Tibial nerve (tissue), 4 donors: ENCODE results near the gene EPB41L1. TPM values are rescaled to one million over a fixed set of nuclear protein-coding genes. Genes with fewer than 3 reads are reported as not detected.

Experiments used
- DNase-seq, 2 donors: peaks; one replicate each; pipeline ENCODE4 v3.0.0-alpha.2; 2019; ENCODE audit warnings: low spot score in 2 of 2
- H3K27ac ChIP-seq, 4 donors: fragments of 200-600 bp; sonication (generic) in 3 of 4; one replicate each; pipeline ENCODE4 v1.5.1; 2017 to 2019; ENCODE audit warnings: mild to moderate bottlenecking in 1 of 4
- H3K27me3 ChIP-seq, 2 donors: fragments of 200-600 bp; sonication (generic) in 1 of 2; one replicate each; pipeline versions ENCODE4 v1.5.1 to v1.6.0; 2017 to 2019
- H3K36me3 ChIP-seq, 3 donors: fragments of 200-600 bp; sonication (generic); one replicate each; pipeline ENCODE4 v1.5.1; 2018 to 2019
- H3K4me1 ChIP-seq, 4 donors: fragments of 200-600 bp; sonication (generic) in 3 of 4; one replicate each; pipeline ENCODE4 v1.5.1; 2017 to 2019
- H3K4me3 ChIP-seq, 4 donors: fragments of 200-600 bp; sonication (generic) in 3 of 4; one replicate each; pipeline ENCODE4 v1.5.1; 2017 to 2019; ENCODE audit warnings: mild to moderate bottlenecking in 1 of 4, moderate library complexity in 1 of 4
- H3K9me3 ChIP-seq, 4 donors: fragments of 200-600 bp; sonication (generic) in 3 of 4; one replicate each; pipeline ENCODE4 v1.5.1; 2017 to 2019
- CTCF ChIP-seq, 5 experiments: fragments of 200-600 bp in 3 of 5; fragments of 450-650 bp in 2 of 5; sonication (generic) in 3 of 5; IDR thresholded peaks; one replicate each; pipeline ENCODE4 v1.5.1; 2016 to 2019; ENCODE audit warnings: antibody characterized with exemption in 5 of 5, mild to moderate bottlenecking in 3 of 5, moderate library complexity in 2 of 5
- EP300 ChIP-seq, 2 donors: sonication (generic); formaldehyde crosslinking; IDR thresholded peaks; one replicate each; pipeline ENCODE4 v1.6.1; 2017; ENCODE audit warnings: antibody characterized with exemption in 2 of 2, mild to moderate bottlenecking in 1 of 2
- POLR2A ChIP-seq, 2 donors: fragments of 450-650 bp; IDR thresholded peaks; one replicate each; pipeline ENCODE4 v1.6.1; 2017; ENCODE audit warnings: antibody characterized with exemption in 2 of 2, mild to moderate bottlenecking in 2 of 2, moderate library complexity in 2 of 2
- WGBS, 2 donors: methylation state at CpG; one replicate each; pipeline ENCODE4 v1.1.5; 2018; 5-methylcytosine and 5-hydroxymethylcytosine counted together
- total RNA-seq, 4 donors: library from RNA; depleted of rRNA; stranded (reverse); fragments of >200 nt; gene quantifications; one replicate each; pipeline ENCODE4 v1.1.0, GENCODE V29; 2016

The EPB41L1 gene
- 10 to 100 TPM; 19.9 to 55.3 (median 30.8) TPM for total RNA-seq

- 8 to 14% methylated on average over 17 to 47 of the region's 51 CpGs for WGBS, 2 donors
- Histone ChIP-seq H3K36me3 (no peaks in the 10 kb centered on the region), H3K4me3 (peak within 1 kb of the TSS; percentile 52 to 84 (median 59)), H3K27ac (peak within 1 kb of the TSS; percentile 58 to 87 (median 65)), H3K9me3 (no peaks in the 10 kb centered on the region), H3K4me1 (peaks cover 0 to 44% (median 8%) of the 10 kb centered on the region in 4 donors), H3K27me3 (no peaks in the 10 kb centered on the region)
- TF ChIP-seq POLR2A (IDR thresholded peaks at IDR 0.05): no peak
- no peak for TF ChIP-seq CTCF (IDR thresholded peaks at IDR 0.05)
- no peak for DNase-seq
These were observed at the start of gene EPB41L1 for GRCh38 chr20:36154700-36155628. TSS of gene EPB41L1 (plus strand) at chr20:36154740. CDS start at chr20:36173778, 19,038 bp downstream.

DNA sequence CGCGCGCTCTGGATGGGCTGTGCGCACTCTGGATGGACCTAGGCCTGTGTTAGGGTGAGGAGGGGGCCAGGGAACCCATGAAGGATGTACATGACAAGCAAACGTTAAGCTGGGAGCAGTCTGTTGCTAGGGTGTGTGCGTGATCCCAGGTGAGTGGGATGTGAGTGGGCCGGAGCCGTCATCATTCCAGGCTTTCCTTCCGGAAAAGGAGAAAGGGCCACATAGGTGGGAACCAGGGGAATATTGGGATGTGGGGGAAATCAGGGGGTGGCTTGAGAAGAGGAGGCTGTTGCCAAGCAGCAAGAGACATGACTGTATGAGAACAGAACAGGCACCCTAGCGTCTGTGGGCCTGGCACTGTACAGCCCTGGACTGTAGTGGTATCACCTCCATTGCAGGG is 49.7 kb upstream of the EPB41L1 start:
- Histone ChIP-seq H3K4me1 (peaks cover 0 to 24% (median 9%) of the 10 kb centered on the region in 4 donors), H3K9me3 (no peaks in the 10 kb centered on the region), H3K4me3 (no peak overlapping the region), H3K27ac (no peak overlapping the region), H3K36me3 (no peaks in the 10 kb centered on the region), H3K27me3 (no peaks in the 10 kb centered on the region)
- TF ChIP-seq EP300 (IDR thresholded peaks at IDR 0.05) (no peak), CTCF (IDR thresholded peaks at IDR 0.05) (no peak), POLR2A (IDR thresholded peaks at IDR 0.05) (no peak)
- DNase-seq: no peak
- WGBS, 2 donors: 94% methylated on average over 10 of the region's 10 CpGs

- H3K4me1 ChIP-seq: peaks cover 0 to 24% (median 9%) of the 10 kb centered on the region in 4 donors
- TF ChIP-seq POLR2A (IDR thresholded peaks at IDR 0.05): no peak
- TF ChIP-seq EP300 (IDR thresholded peaks at IDR 0.05): no peak
- TF ChIP-seq CTCF (IDR thresholded peaks at IDR 0.05): no peak
- WGBS, 2 donors: 50 to 82% methylated on average over 1 of the region's 1 CpG
- no peaks in the 10 kb centered on the region for H3K36me3 ChIP-seq
- DNase-seq: no peak
- no peak overlapping the region for H3K4me3 ChIP-seq
- H3K27me3 ChIP-seq: no peaks in the 10 kb centered on the region
- H3K9me3 ChIP-seq: no peaks in the 10 kb centered on the region
- no peak overlapping the region for H3K27ac ChIP-seq
These were observed 48.8 kb upstream of the EPB41L1 start for GRCh38 chr20:36105711-36106226.

DNA sequence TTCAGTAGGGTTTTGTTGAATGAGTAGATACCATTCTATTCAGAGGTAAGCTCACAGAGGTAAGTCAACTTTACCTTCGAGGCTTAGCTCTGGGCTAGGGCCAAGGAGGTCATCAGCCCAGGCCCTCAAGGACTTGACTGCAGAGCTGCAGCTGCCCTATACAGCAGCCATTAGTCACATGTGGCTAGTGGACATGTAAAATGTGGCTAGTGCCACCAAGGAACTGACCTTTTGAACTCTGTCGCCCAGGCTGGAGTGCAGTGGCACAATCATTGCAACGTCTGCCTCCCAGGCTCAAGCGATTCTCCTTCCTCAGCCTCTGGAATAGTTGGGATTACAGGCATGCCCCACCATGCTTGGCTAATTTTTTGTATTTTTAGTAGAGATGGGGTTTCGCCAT is 47.9 kb upstream of the EPB41L1 start:
- Histone ChIP-seq H3K4me1 (peaks cover 0 to 24% (median 9%) of the 10 kb centered on the region in 4 donors), H3K4me3 (no peak overlapping the region)

More for the DNA sequence above, 47.9 kb upstream of the EPB41L1 start:
- TF ChIP-seq EP300 (IDR thresholded peaks at IDR 0.05) (no peak), CTCF (IDR thresholded peaks at IDR 0.05) (no peak), POLR2A (IDR thresholded peaks at IDR 0.05) (no peak)
- no peaks in the 10 kb centered on the region for H3K27me3 ChIP-seq
- no peak for DNase-seq
- WGBS, 2 donors: 81 to 84% methylated on average over 5 of the region's 5 CpGs
- no peaks in the 10 kb centered on the region for H3K36me3 ChIP-seq
- no peaks in the 10 kb centered on the region for H3K9me3 ChIP-seq
- no peak overlapping the region for H3K27ac ChIP-seq
